Fibroblast of skin of right biceps (primary cell): ENCODE measurements around the gene PRDM1.
A peak's percentile ranks its signal among the peaks of the same experiment; 100 is the strongest.

ENCODE experiments used
- DNase-seq: peaks from one replicate; pipeline ENCODE4 v3.0.0-alpha.2; 2013

PRDM1 gene

GRCh38 chr6:106118835-106119431 is 32.8 kb downstream of the PRDM1 start:
- no peak for DNase-seq

GRCh38 chr6:106119546-106119945 is 33.4 kb downstream of the PRDM1 start:
- no peak for DNase-seq

GRCh38 chr6:106120006-106120405 is 33.9 kb downstream of the PRDM1 start:
- DNase-seq = no peak

GRCh38 chr6:106120406-106120805 is 34.3 kb downstream of the PRDM1 start:
- no peak for DNase-seq

GRCh38 chr6:106122306-106122918 is 36.3 kb downstream of the PRDM1 start:
- DNase-seq = no peak

- no peak for DNase-seq
Observed at GRCh38 chr6:106122938-106123656, 37.0 kb downstream of the PRDM1 start.

- no peak for DNase-seq
Observed at GRCh38 chr6:106124015-106124414, 37.9 kb downstream of the PRDM1 start.

- no peak for DNase-seq
Observed at GRCh38 chr6:106124437-106125430, 38.6 kb downstream of the PRDM1 start.

GRCh38 chr6:106125925-106126435 is 39.8 kb downstream of the PRDM1 start:
- DNase-seq = peak; percentile 33

GRCh38 chr6:106126482-106126881 is 40.3 kb downstream of the PRDM1 start:
- no peak for DNase-seq

GRCh38 chr6:106128981-106129781 is 43.0 kb downstream of the PRDM1 start:
- peak; percentile 93 for DNase-seq

- DNase-seq = no peak
Observed at GRCh38 chr6:106132153-106132698, 46.1 kb downstream of the PRDM1 start.

GRCh38 chr6:106133040-106133439 is 46.9 kb downstream of the PRDM1 start:
- no peak for DNase-seq

- no peak for DNase-seq
Observed at GRCh38 chr6:106134087-106134770, 48.1 kb downstream of the PRDM1 start.

GRCh38 chr6:106134906-106135634 is 48.9 kb downstream of the PRDM1 start:
- DNase-seq = no peak

GRCh38 chr6:106135911-106136571 is 49.9 kb downstream of the PRDM1 start:
- no peak for DNase-seq

GRCh38 chr6:106136845-106137244 is 50.7 kb downstream of the PRDM1 start:
- DNase-seq = no peak

GRCh38 chr6:106138151-106138550 is 52.0 kb downstream of the PRDM1 start:
- DNase-seq = no peak

GRCh38 chr6:106141441-106142237 is 55.5 kb downstream of the PRDM1 start:
- DNase-seq = no peak
